HG03108 (cell line): Measurements from ENCODE around the gene FGFRL1.
"Not testable (repeated sequence)": the region's sequence is repeated elsewhere in the genome, so short reads cannot be mapped to it uniquely, and the experiment has no call there.

Experiments
- ATAC-seq: cut with Tn5 transposase; IDR thresholded peaks from one replicate; pipeline ENCODE4 v1.9.1; 2021; ENCODE audit warnings: moderate library complexity; ENCODE audit not compliant: unreplicated experiment

Gene FGFRL1

GRCh38 chr4:1048773-1049590, 37.6 kb downstream of the FGFRL1 start:
- no peak for ATAC-seq

GRCh38 chr4:1049591-1049905, 38.1 kb downstream of the FGFRL1 start:
- ATAC-seq: no peak

- no peak for ATAC-seq
Observed at GRCh38 chr4:1050486-1051213, 39.2 kb downstream of the FGFRL1 start.

- no peak for ATAC-seq
Observed at GRCh38 chr4:1051472-1051871, 40.0 kb downstream of the FGFRL1 start.

GRCh38 chr4:1052231-1052671, 40.8 kb downstream of the FGFRL1 start:
- ATAC-seq: no peak

- no peak for ATAC-seq
Observed at GRCh38 chr4:1053080-1053661, 41.7 kb downstream of the FGFRL1 start.

- not testable (repeated sequence) for ATAC-seq
Observed at GRCh38 chr4:1053891-1054290, 42.5 kb downstream of the FGFRL1 start.

GRCh38 chr4:1054696-1055242, 43.3 kb downstream of the FGFRL1 start:
- not testable (repeated sequence) for ATAC-seq

- not testable (repeated sequence) for ATAC-seq
Observed at GRCh38 chr4:1055243-1055701, 43.8 kb downstream of the FGFRL1 start.

GRCh38 chr4:1055721-1056590, 44.5 kb downstream of the FGFRL1 start:
- ATAC-seq: no peak

GRCh38 chr4:1056671-1057402, 45.4 kb downstream of the FGFRL1 start:
- no peak for ATAC-seq

GRCh38 chr4:1057403-1057745, 45.9 kb downstream of the FGFRL1 start:
- ATAC-seq: no peak

GRCh38 chr4:1058198-1058996, 47.0 kb downstream of the FGFRL1 start:
- ATAC-seq: no peak

GRCh38 chr4:1058997-1059665, 47.7 kb downstream of the FGFRL1 start:
- ATAC-seq: no peak

- ATAC-seq: no peak
Observed at GRCh38 chr4:1060121-1060520, 48.7 kb downstream of the FGFRL1 start.

GRCh38 chr4:1060621-1061020, 49.2 kb downstream of the FGFRL1 start:
- no peak for ATAC-seq

GRCh38 chr4:1061056-1061700, 49.8 kb downstream of the FGFRL1 start:
- no peak for ATAC-seq

GRCh38 chr4:1061760-1062159, 50.3 kb downstream of the FGFRL1 start:
- no peak for ATAC-seq
